GM12878 (cell line): Measurements from ENCODE around the gene GARIN3. TPM values are rescaled to one million over a fixed set of nuclear protein-coding genes. Genes with fewer than 3 reads are reported as not detected.

ENCODE experiments used
- ATAC-seq: fragments of 200-7000 bp; cut with Tn5 transposase; 3 replicates; pipeline ENCODE4 v1.9.1; 2020; ENCODE audit warnings: mild to moderate bottlenecking, moderate library complexity
- BruUV-seq: library from RNA; stranded (reverse); fragments of 400-500 nt; replicated peaks from 2 replicates; lab custom pipeline; 2021; lab: Mats Ljungman, UMichigan
- CTCF ChIA-PET: fragments of 300-600 bp; sonication (Branson Sonifier 250); formaldehyde crosslinking; extraction: SDS; loops from one replicate; lab custom pipeline; 2021; ENCODE audit warnings: inconsistent platforms; lab: Yijun Ruan, JAX
- POLR2A ChIA-PET: fragments of 350-600 bp; formaldehyde crosslinking; extraction: SDS; loops from one replicate; lab custom pipeline; 2021; ENCODE audit warnings: inconsistent platforms; lab: Charles Lee
- RAD21 ChIA-PET: fragments of 300-600 bp; sonication (Branson Sonifier 250); formaldehyde crosslinking; loops from one replicate; lab custom pipeline; 2023; ENCODE audit warnings: antibody characterized with exemption; ENCODE audit not compliant: unreplicated experiment; lab: Charles Lee
- SMC1A ChIA-PET: fragments of 300-600 bp; sonication (Branson Sonifier 250); formaldehyde crosslinking; loops from one replicate; lab custom pipeline; 2023; ENCODE audit not compliant: unreplicated experiment, uncharacterized antibody; lab: Charles Lee
- DNase-seq: peaks from one replicate; pipeline ENCODE4 v3.0.0-alpha.2; 2011; ENCODE audit warnings: low read depth, low spot score
- FAIRE-seq: peaks from 3 replicates; lab custom pipeline; 2011; peaks lifted over from hg19 to GRCh38; lab: Jason Lieb, UNC
- H2AFZ ChIP-seq: 2 replicates; pipeline ENCODE4 v1.6.0; 2011; ENCODE audit warnings: low read depth, low read length, control low read depth; ENCODE audit not compliant: control insufficient read depth
- H3K27ac ChIP-seq: 2 replicates; pipeline ENCODE4 v1.5.1; 2011; ENCODE audit warnings: control low read depth; ENCODE audit not compliant: control insufficient read depth, insufficient read depth
- H3K27me3 ChIP-seq, 2 experiments: replicated peaks in 1 of 2; 2 replicates each; pipeline versions ENCODE4 v1.6.0 to v1.6.1; 2011; ENCODE audit warnings: low read length in 1 of 2; ENCODE audit not compliant: control insufficient read depth in 2 of 2, insufficient read depth in 2 of 2
- H3K36me3 ChIP-seq, 2 experiments: 2 replicates each; pipeline ENCODE4 v1.5.1; 2011; ENCODE audit warnings: low read length in 1 of 2; ENCODE audit not compliant: control insufficient read depth in 2 of 2, insufficient read depth in 2 of 2
- H3K4me1 ChIP-seq: 2 replicates; pipeline ENCODE4 v1.6.1; 2011; ENCODE audit warnings: mild to moderate bottlenecking, low read length, moderate library complexity, mixed read lengths; ENCODE audit not compliant: control insufficient read depth, insufficient read depth
- H3K4me2 ChIP-seq: 2 replicates; pipeline ENCODE4 v1.6.0; 2011; ENCODE audit warnings: control low read depth; ENCODE audit not compliant: control insufficient read depth, insufficient read depth
- H3K4me3 ChIP-seq: fragments of 200-600 bp; sonication (generic); 2 replicates; pipeline ENCODE4 v1.5.1; 2016
- H3K79me2 ChIP-seq: 2 replicates; pipeline ENCODE4 v1.6.0; 2011; ENCODE audit warnings: low read length; ENCODE audit not compliant: control insufficient read depth, insufficient read depth
- H3K9ac ChIP-seq: 2 replicates; pipeline ENCODE4 v1.8.0; 2011; ENCODE audit warnings: low read length, control low read depth, mixed read lengths; ENCODE audit not compliant: control insufficient read depth, insufficient read depth
- H3K9me3 ChIP-seq: replicated peaks from 3 replicates; pipeline ENCODE4 v1.5.1; 2011; ENCODE audit warnings: mild to moderate bottlenecking, low read length; ENCODE audit not compliant: control insufficient read depth, insufficient read depth
- H4K20me1 ChIP-seq: 2 replicates; pipeline ENCODE4 v1.6.0; 2011; ENCODE audit not compliant: control insufficient read depth, insufficient read depth
- BCL11A ChIP-seq: IDR thresholded peaks from 2 replicates; pipeline ENCODE4 v1.6.1; 2011; ENCODE audit warnings: low read depth, low read length
- BMI1 ChIP-seq: fragments of 450-650 bp; IDR thresholded peaks from 2 replicates; pipeline ENCODE4 v1.6.1; 2016; ENCODE audit warnings: mild to moderate bottlenecking, moderate library complexity, borderline replicate concordance
- CBX3 ChIP-seq: fragments of 200-600 bp; sonication (generic); IDR thresholded peaks from 2 replicates; pipeline ENCODE4 v1.6.1; 2016; ENCODE audit warnings: low read depth, borderline replicate concordance
- CEBPB ChIP-seq, 2 experiments: fragments of 150-350 bp in 1 of 2; IDR thresholded peaks; 2 replicates each; pipeline ENCODE4 v1.6.1; 2012 to 2014; ENCODE audit warnings: low read depth in 2 of 2, low read length in 2 of 2, borderline replicate concordance in 1 of 2, inconsistent platforms in 1 of 2
- CHD4 ChIP-seq: fragments of 200-600 bp; sonication (generic); IDR thresholded peaks from 2 replicates; pipeline ENCODE4 v1.6.1; 2016; ENCODE audit warnings: mild to moderate bottlenecking
- IKZF1 ChIP-seq: fragments of 450-650 bp; conservative IDR thresholded peaks from 2 replicates; pipeline ENCODE4 v1.6.1; 2017; ENCODE audit warnings: antibody characterized with exemption, mild to moderate bottlenecking
- JUNB ChIP-seq: IDR thresholded peaks from 2 replicates; pipeline ENCODE4 v1.6.1; 2016; ENCODE audit warnings: antibody characterized with exemption, mild to moderate bottlenecking
- KLF5 ChIP-seq: fragments of 450-650 bp; IDR thresholded peaks from 2 replicates; pipeline ENCODE4 v1.6.1; 2014; ENCODE audit warnings: mild to moderate bottlenecking; ENCODE audit not compliant: partially characterized antibody
- POLR2AphosphoS2 ChIP-seq: IDR thresholded peaks from 2 replicates; pipeline ENCODE4 v1.6.1; 2011; ENCODE audit warnings: low read depth, mild to moderate bottlenecking, low read length, improper control_type of control experiment, moderate library complexity
- RBBP5 ChIP-seq: fragments of 200-600 bp; sonication (generic); conservative IDR thresholded peaks from 2 replicates; pipeline ENCODE4 v1.6.1; 2016
- RELB ChIP-seq: fragments of 450-650 bp; IDR thresholded peaks from 2 replicates; pipeline ENCODE4 v1.6.1; 2017; ENCODE audit warnings: low read depth, mild to moderate bottlenecking, moderate library complexity
- TAF1 ChIP-seq: IDR thresholded peaks from 2 replicates; pipeline ENCODE4 v1.6.1; 2011; ENCODE audit warnings: mild to moderate bottlenecking, low read depth, low read length, borderline replicate concordance
- YY1 ChIP-seq: IDR thresholded peaks from 2 replicates; pipeline ENCODE4 v1.6.1; 2011; ENCODE audit warnings: low read depth, mild to moderate bottlenecking, low read length
- WGBS: methylation state at CpG from one replicate; pipeline ENCODE4 v1.1.6; 2016; ENCODE audit warnings: low lambda C conversion rate; ENCODE audit not compliant: insufficient replicate concordance, insufficient coverage; ENCODE audit errors: missing lambda C conversion rate; 5-methylcytosine and 5-hydroxymethylcytosine counted together
- in situ Hi-C: fragments of 300-500 bp; cut with MboI; formaldehyde crosslinking; loops from 9 replicates; pipeline ENCODE4 v1.14.3; 2018; ENCODE audit warnings: mixed read lengths
- intact Hi-C: fragments of 100-400 bp; cut with micrococcal nuclease; formaldehyde crosslinking; loops from one replicate; pipeline ENCODE4 v1.14.2; 2022; ENCODE audit not compliant: unreplicated experiment
- polyA plus RNA-seq, 11 experiments: library from polyadenylated mRNA; depleted of rRNA in 4 of 11; unstranded in 6 of 11; stranded (reverse) in 5 of 11; fragments of >200 nt; fragmentation: Nextera tagmentation in 4 of 11; fragmentation: Illumina TruSeq in 1 of 11; extraction: Ambion mirVana in 4 of 11; extraction: Trizol in 1 of 11; gene quantifications; 1 replicate in 1 of 11; 2 replicates in 10 of 11; pipeline versions ENCODE4 v1.2.1 to v1.2.3, GENCODE V29; 2011 to 2016; ENCODE audit warnings: inconsistent platforms in 2 of 11, missing spikeins in 2 of 11, low read depth in 1 of 11
- total RNA-seq, 4 experiments: library from RNA; depleted of rRNA in 3 of 4; stranded (reverse); fragments of >200 nt in 3 of 4; fragmentation: Illumina TruSeq in 1 of 4; extraction: Trizol in 1 of 4; gene quantifications; 2 replicates each; pipeline versions ENCODE4 v1.2.1 to v1.2.3, GENCODE V29; 2013 to 2021
- TF ChIP-seq, protein P1 (sequence below): fragments of 150-350 bp; IDR thresholded peaks from 2 replicates; pipeline ENCODE4 v1.6.1; 2016; ENCODE audit warnings: low read depth, low read length
- TF ChIP-seq, protein P2 (sequence below): fragments of 450-650 bp; formaldehyde crosslinking; IDR thresholded peaks from 2 replicates; pipeline ENCODE4 v1.4.0; 2022; ENCODE audit warnings: mild to moderate bottlenecking, moderate library complexity

Gene GARIN3
- total and polyA plus RNA-seq, 10 of the 15 experiments (the other 5 are each of a cell fraction or from before 2014, with no cell fraction given), result 0.15 TPM; not detected in 9

GRCh38 chr5:157116483-157116954 lies 49.5 kb downstream of the GARIN3 start:
- BruUV-seq, result no TSS peak
- Histone ChIP-seq H3K4me2 (peak overlapping the region; percentile 61), H3K9me3 (peaks cover 6% of the 10 kb centered on the region; the same call in 1 of the 3 replicates), H2AFZ (peak overlapping the region; percentile 57), H3K27ac (peak overlapping the region; percentile 90), H3K9ac (peak overlapping the region; percentile 50), H3K4me1 (peaks cover 22% of the 10 kb centered on the region), H3K4me3 (peak overlapping the region; percentile 18; the same call in 1 of the 2 replicates), H3K27me3 (no peaks in the 10 kb centered on the region), H4K20me1 (no peaks in the 10 kb centered on the region), H3K36me3 (no peaks in the 10 kb centered on the region), H3K79me2 (no peaks in the 10 kb centered on the region)
- ChIA-PET SMC1A (interaction anchor here (0.6 to 6.2 kb wide), 22 partner anchors 9 to 301 kb away, joined by 3 to 54 read pairs (median 4); partner anchors contain the start of gene MED7), RAD21 (interaction anchor here (1.0 to 3.8 kb wide), 18 partner anchors 9 to 228 kb away, joined by 3 to 21 read pairs (median 5); partner anchors contain the start of gene MED7), CTCF (interaction anchor here (0.6 to 4.1 kb wide), 15 partner anchors 9 to 300 kb away, joined by 3 to 51 read pairs (median 4); partner anchors contain the start of gene MED7), POLR2A (interaction anchor here (0.6 to 1.8 kb wide), 6 partner anchors 8 to 196 kb away, joined by 3 to 11 read pairs (median 4); partner anchors contain the start of genes HAVCR2 and MED7)
- in situ Hi-C loops (no loop called here), intact Hi-C loops (loop anchor here (2.0 to 10.0 kb wide), 3 partner anchors 42 to 192 kb away; no protein-coding TSS in a partner anchor)
- FAIRE-seq, result peak; percentile 75
- WGBS, result 16% methylated on average over 6 of the region's 6 CpGs
- peak; percentile 88 for ATAC-seq
- DNase-seq, result peak; percentile 63
- TF ChIP-seq IKZF1, result 0 out of 2 replicates have a peak, but pooled peaks have one; percentile 30
- peak; percentile 43; the same call in 1 of the 2 replicates for TF ChIP-seq YY1
- TF ChIP-seq RBBP5, result no peak
- TF ChIP-seq RELB, result peak; percentile 43; the same call in 1 of the 2 replicates
- TF ChIP-seq POLR2AphosphoS2, result no peak
- TF ChIP-seq BMI1, result no peak
- peak; percentile 81; the same call in 1 of the 2 replicates for TF ChIP-seq BCL11A
- TF ChIP-seq CBX3, result no peak
- TF ChIP-seq TAF1, result no peak; the same call in 1 of the 2 replicates
- TF ChIP-seq CEBPB (IDR thresholded peaks at IDR 0.05; ENCODE audit: borderline replicate concordance in 1 of 2, low read depth in 2 of 2, low read length in 2 of 2), result peak in 1 of 2 experiments; percentile 53; a peak in 1 of 4 replicates
- TF ChIP-seq, protein P1, sequence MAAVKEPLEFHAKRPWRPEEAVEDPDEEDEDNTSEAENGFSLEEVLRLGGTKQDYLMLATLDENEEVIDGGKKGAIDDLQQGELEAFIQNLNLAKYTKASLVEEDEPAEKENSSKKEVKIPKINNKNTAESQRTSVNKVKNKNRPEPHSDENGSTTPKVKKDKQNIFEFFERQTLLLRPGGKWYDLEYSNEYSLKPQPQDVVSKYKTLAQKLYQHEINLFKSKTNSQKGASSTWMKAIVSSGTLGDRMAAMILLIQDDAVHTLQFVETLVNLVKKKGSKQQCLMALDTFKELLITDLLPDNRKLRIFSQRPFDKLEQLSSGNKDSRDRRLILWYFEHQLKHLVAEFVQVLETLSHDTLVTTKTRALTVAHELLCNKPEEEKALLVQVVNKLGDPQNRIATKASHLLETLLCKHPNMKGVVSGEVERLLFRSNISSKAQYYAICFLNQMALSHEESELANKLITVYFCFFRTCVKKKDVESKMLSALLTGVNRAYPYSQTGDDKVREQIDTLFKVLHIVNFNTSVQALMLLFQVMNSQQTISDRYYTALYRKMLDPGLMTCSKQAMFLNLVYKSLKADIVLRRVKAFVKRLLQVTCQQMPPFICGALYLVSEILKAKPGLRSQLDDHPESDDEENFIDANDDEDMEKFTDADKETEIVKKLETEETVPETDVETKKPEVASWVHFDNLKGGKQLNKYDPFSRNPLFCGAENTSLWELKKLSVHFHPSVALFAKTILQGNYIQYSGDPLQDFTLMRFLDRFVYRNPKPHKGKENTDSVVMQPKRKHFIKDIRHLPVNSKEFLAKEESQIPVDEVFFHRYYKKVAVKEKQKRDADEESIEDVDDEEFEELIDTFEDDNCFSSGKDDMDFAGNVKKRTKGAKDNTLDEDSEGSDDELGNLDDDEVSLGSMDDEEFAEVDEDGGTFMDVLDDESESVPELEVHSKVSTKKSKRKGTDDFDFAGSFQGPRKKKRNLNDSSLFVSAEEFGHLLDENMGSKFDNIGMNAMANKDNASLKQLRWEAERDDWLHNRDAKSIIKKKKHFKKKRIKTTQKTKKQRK, result no peak
- TF ChIP-seq KLF5, result no peak
- TF ChIP-seq, protein P2, sequence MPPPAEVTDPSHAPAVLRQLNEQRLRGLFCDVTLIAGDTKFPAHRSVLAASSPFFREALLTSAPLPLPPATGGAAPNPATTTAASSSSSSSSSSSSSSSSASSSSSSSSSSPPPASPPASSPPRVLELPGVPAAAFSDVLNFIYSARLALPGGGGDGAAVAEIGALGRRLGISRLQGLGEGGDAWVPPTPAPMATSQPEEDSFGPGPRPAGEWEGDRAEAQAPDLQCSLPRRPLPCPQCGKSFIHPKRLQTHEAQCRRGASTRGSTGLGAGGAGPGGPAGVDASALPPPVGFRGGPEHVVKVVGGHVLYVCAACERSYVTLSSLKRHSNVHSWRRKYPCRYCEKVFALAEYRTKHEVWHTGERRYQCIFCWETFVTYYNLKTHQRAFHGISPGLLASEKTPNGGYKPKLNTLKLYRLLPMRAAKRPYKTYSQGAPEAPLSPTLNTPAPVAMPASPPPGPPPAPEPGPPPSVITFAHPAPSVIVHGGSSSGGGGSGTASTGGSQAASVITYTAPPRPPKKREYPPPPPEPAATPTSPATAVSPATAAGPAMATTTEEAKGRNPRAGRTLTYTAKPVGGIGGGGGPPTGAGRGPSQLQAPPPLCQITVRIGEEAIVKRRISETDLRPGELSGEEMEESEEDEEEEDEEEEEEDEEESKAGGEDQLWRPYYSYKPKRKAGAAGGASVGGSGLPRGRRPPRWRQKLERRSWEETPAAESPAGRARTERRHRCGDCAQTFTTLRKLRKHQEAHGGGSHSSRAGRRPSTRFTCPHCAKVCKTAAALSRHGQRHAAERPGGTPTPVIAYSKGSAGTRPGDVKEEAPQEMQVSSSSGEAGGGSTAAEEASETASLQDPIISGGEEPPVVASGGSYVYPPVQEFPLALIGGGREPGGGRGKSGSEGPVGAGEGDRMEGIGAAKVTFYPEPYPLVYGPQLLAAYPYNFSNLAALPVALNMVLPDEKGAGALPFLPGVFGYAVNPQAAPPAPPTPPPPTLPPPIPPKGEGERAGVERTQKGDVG (CRISPR knock-in tag), result no peak
- no peak for TF ChIP-seq CHD4
- peak; percentile 91 for TF ChIP-seq JUNB
